OCI-LY1 (cell line): Measurements from ENCODE around the gene GATAD2A.
A peak's percentile ranks its signal among the peaks of the same experiment; 100 is the strongest.

ENCODE experiments used
- H2AFZ ChIP-seq: fragments of 200-600 bp; sonication (generic), shearing (Covaris generic); 2 replicates; pipeline ENCODE4 v1.6.0; 2014; ENCODE audit warnings: antibody characterized with exemption, mild to moderate bottlenecking, low read length
- H3F3A ChIP-seq: fragments of 200-600 bp; sonication (generic), shearing (Covaris generic); 2 replicates; pipeline ENCODE4 v1.6.0; 2014; ENCODE audit warnings: mild to moderate bottlenecking, antibody characterized with exemption, low read length, moderate library complexity; ENCODE audit not compliant: insufficient read depth
- H3K27ac ChIP-seq: fragments of 200-600 bp; sonication (generic); 2 replicates; pipeline ENCODE4 v1.5.1; 2014; ENCODE audit warnings: low read length, mixed run types, mild to moderate bottlenecking, low read depth; ENCODE audit not compliant: poor library complexity, severe bottlenecking
- H3K27me3 ChIP-seq: fragments of 200-600 bp; sonication (generic); 2 replicates; pipeline ENCODE4 v1.6.0; 2014; ENCODE audit warnings: antibody characterized with exemption, mild to moderate bottlenecking, low read length, moderate library complexity; ENCODE audit not compliant: insufficient read depth
- H3K36me3 ChIP-seq: fragments of 200-600 bp; sonication (generic); 2 replicates; pipeline ENCODE4 v1.6.1; 2014; ENCODE audit warnings: mild to moderate bottlenecking, antibody characterized with exemption, low read length, moderate library complexity, mixed read lengths; ENCODE audit not compliant: insufficient read depth
- H3K4me1 ChIP-seq: fragments of 200-600 bp; sonication (generic); 2 replicates; pipeline ENCODE4 v1.5.1; 2014; ENCODE audit warnings: mild to moderate bottlenecking, low read length, moderate library complexity; ENCODE audit not compliant: insufficient read depth, severe bottlenecking
- H3K4me2 ChIP-seq: fragments of 200-600 bp; sonication (generic), shearing (Covaris generic); 2 replicates; pipeline ENCODE4 v1.6.1; 2014; ENCODE audit warnings: low read length
- H3K4me3 ChIP-seq: fragments of 200-600 bp; sonication (generic); 2 replicates; pipeline ENCODE4 v1.5.1; 2014; ENCODE audit warnings: low read length, low read depth, mild to moderate bottlenecking, mixed read lengths; ENCODE audit not compliant: poor library complexity, severe bottlenecking
- H3K79me2 ChIP-seq: fragments of 200-600 bp; shearing (Covaris generic); 2 replicates; pipeline ENCODE4 v1.6.1; 2016; ENCODE audit warnings: mixed run types, low read length, mixed read lengths; ENCODE audit not compliant: insufficient read depth
- H3K9ac ChIP-seq: fragments of 200-600 bp; sonication (generic), shearing (Covaris generic); 2 replicates; pipeline ENCODE4 v1.6.1; 2014; ENCODE audit warnings: mild to moderate bottlenecking, low read length, mixed read lengths
- H3K9me2 ChIP-seq: fragments of 200-600 bp; sonication (generic), shearing (Covaris generic); 2 replicates; pipeline ENCODE4 v1.6.1; 2014; ENCODE audit warnings: low read depth, mild to moderate bottlenecking, low read length, mixed read lengths
- H3K9me3 ChIP-seq: fragments of 200-600 bp; shearing (Covaris generic); 2 replicates; pipeline ENCODE4 v1.6.1; 2014; ENCODE audit warnings: low read length, mixed read lengths
- H4K20me1 ChIP-seq: fragments of 200-600 bp; sonication (generic), shearing (Covaris generic); 2 replicates; pipeline ENCODE4 v1.6.0; 2016; ENCODE audit warnings: mild to moderate bottlenecking, low read length; ENCODE audit not compliant: insufficient read depth
- EZH2 ChIP-seq: fragments of 200-600 bp; sonication (generic), shearing (Covaris generic); IDR thresholded peaks from 2 replicates; pipeline ENCODE4 v1.8.0; 2017; ENCODE audit warnings: borderline replicate concordance, mixed run types, mild to moderate bottlenecking, antibody characterized with exemption, low read length, moderate library complexity, mixed read lengths
- TF ChIP-seq, protein P1 (sequence below): fragments of 200-600 bp; sonication (generic), shearing (Covaris generic); IDR thresholded peaks from 2 replicates; pipeline ENCODE4 v1.5.1; 2017; ENCODE audit warnings: mild to moderate bottlenecking, antibody characterized with exemption, low read length, moderate library complexity, mixed read lengths

The GATAD2A gene

DNA sequence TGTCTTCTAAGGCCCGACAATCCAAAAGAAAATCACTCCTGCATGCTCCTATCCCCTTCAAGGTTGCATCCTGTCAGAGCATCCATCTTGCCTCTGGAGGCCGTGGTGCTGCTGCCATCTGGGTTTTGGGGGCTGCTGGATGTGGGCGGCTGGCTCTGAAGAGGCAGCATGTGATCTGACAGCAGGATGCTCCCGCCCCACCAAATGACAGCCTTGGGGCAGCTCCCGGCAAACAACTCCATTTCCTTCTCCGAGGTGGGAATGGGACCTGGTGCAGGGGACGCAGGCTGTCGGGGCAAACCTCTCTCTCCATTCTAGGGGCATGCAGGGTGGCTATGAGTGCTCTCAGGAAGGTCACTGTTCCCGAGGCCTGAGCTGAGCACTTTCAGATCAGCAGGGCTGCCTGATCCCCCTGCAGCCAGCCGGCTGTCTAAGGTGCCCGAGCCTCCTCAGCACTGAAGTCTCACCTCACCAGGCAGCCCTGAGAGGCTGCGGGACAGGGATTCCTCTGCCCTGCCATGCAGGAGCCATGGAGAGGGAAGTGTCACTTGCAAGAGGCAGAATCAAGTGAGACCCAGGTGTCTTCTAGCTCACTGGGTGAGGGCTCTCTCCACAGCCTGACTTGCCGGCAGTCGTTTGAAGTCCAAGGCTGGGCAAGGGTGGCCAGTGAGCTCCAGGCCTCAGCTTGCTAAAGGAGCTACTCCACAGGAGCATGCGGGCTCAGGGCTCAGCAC is 81.0 kb downstream of the GATAD2A start:
- no peaks in the 10 kb centered on the region for H4K20me1 ChIP-seq
- H3K36me3 ChIP-seq, result peaks cover 25% of the 10 kb centered on the region; the same call in 1 of the 2 replicates
- peak overlapping the region; percentile 98 for H3K27ac ChIP-seq

DNA sequence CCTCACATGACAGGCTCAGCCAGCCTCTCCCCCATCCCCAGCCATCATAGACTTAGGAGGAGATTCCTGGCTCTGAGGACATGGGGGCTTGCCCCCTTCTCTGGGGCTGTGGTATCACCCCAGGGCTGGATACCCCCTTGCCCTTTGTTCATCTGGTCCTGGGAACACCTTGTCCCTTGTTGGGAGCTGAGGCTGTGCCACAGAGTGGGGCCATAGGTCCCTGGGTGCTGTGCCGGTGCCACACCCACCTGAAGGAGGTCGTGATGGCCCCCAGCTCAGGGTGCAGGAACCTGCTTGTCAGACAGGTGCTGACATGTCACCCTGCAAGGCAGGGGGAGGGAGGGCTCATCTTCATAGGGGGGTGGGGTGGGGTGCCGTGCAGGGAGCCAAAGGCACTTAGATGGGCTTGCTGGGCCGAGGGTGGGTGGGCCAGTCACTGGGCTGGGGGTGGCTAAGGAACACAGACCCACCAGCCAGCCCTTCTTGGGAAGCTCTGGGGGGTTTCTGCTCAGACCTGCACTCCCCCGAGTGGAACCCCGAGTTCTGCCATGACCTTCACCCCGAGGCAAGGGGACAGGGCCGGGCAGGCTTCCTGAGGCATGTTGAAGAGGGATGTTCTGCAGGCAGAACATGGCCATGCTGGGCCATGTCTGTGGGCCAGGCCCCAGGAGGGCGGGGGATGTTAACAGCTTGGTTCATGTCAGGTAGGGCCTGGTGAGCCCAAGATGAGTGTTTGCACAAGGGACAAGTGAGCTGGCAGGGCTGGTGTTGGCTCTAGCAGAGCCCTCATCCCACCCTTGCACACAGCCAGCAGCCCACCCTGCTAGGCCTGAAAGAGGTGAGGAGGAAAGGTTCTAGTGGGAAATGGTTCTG is 81.8 kb downstream of the GATAD2A start:
- Histone ChIP-seq H3K4me1 (peaks cover 64% of the 10 kb centered on the region), H3K9ac (peak overlapping the region; percentile 66; the same call in 1 of the 2 replicates), H3K9me3 (no peaks in the 10 kb centered on the region), H3K4me2 (peak overlapping the region; percentile 52; the same call in 1 of the 2 replicates), H3K27ac (peak overlapping the region; percentile 98), H2AFZ (no peak overlapping the region), H3K4me3 (peak overlapping the region; percentile 39), H3K79me2 (peaks cover 6% of the 10 kb centered on the region; the same call in 1 of the 2 replicates), H4K20me1 (no peaks in the 10 kb centered on the region), H3K9me2 (no peaks in the 10 kb centered on the region), H3F3A (0 out of 2 replicates have a peak, but pooled peaks cover 8% of the 10 kb centered on the region), H3K36me3 (peaks cover 29% of the 10 kb centered on the region; the same call in 1 of the 2 replicates), H3K27me3 (no peaks in the 10 kb centered on the region)
- TF ChIP-seq EZH2, result no peak
- TF ChIP-seq, protein P1, sequence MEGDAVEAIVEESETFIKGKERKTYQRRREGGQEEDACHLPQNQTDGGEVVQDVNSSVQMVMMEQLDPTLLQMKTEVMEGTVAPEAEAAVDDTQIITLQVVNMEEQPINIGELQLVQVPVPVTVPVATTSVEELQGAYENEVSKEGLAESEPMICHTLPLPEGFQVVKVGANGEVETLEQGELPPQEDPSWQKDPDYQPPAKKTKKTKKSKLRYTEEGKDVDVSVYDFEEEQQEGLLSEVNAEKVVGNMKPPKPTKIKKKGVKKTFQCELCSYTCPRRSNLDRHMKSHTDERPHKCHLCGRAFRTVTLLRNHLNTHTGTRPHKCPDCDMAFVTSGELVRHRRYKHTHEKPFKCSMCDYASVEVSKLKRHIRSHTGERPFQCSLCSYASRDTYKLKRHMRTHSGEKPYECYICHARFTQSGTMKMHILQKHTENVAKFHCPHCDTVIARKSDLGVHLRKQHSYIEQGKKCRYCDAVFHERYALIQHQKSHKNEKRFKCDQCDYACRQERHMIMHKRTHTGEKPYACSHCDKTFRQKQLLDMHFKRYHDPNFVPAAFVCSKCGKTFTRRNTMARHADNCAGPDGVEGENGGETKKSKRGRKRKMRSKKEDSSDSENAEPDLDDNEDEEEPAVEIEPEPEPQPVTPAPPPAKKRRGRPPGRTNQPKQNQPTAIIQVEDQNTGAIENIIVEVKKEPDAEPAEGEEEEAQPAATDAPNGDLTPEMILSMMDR, result no peak

More for the DNA sequence above, 81.0 kb downstream of the GATAD2A start:
- Histone ChIP-seq H3K9me3 (no peaks in the 10 kb centered on the region), H3K9ac (peak overlapping the region; percentile 13; the same call in 1 of the 2 replicates), H2AFZ (no peak overlapping the region), H3K79me2 (peaks cover 7% of the 10 kb centered on the region; the same call in 1 of the 2 replicates), H3K27me3 (no peaks in the 10 kb centered on the region), H3K4me2 (peak overlapping the region; percentile 8; the same call in 1 of the 2 replicates), H3K9me2 (no peaks in the 10 kb centered on the region), H3K4me1 (peaks cover 64% of the 10 kb centered on the region), H3F3A (0 out of 2 replicates have a peak, but pooled peaks cover 8% of the 10 kb centered on the region), H3K4me3 (no peak overlapping the region)
- TF ChIP-seq EZH2, result no peak
- TF ChIP-seq, protein P1, result no peak

DNA sequence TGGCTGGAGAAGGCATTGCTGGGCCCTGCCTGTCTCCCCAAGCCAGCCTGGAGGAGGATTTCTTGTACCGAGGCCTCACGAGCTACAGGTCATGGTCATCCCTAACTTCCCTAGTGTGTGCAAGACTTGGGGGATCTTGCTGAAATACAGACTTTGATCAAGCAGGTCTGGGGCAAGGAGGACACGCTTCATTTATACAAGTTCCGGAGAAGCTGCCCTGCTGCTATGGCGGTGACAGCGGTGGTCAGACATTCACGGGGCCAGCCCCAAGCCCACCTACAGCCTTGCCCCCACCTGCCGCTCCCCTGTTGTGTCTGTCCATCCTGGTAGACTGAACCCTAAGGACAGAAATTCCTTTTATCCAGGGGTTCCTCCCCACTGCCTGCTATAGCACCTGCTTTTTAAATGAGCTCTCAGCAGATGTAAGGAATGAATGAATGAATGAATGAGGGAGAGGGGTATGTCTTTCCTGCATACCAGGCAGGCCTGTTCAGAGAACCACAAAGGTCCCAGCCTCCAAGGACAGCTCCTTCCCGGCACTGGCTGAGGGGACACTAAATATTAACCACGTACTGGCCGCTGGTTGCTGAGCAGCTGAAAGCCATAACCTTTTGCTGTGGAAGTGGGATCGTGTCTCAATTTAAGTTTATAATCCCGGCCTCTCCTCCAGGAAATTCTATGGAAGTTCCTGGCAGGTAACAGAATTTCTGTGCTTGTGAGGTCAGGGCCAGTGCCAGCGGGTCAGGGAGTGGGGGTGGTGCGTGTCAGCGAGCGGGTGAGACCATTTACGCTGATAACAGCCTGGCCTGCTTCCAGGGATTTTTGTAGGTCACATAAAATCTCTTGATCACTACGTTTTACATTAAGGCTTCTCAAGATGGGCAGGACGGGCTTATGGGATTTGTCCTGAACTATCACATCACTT is 82.7 kb downstream of the GATAD2A start:
- no peaks in the 10 kb centered on the region for H3K9me2 ChIP-seq
- H3K4me2 ChIP-seq, result peak overlapping the region; percentile 52
- no peaks in the 10 kb centered on the region for H3K27me3 ChIP-seq
- H2AFZ ChIP-seq, result no peak overlapping the region
- peaks cover 64% of the 10 kb centered on the region for H3K4me1 ChIP-seq
- H3K4me3 ChIP-seq, result peak overlapping the region; percentile 39
- no peaks in the 10 kb centered on the region for H4K20me1 ChIP-seq
- peak overlapping the region; percentile 98 for H3K27ac ChIP-seq
- peak overlapping the region; percentile 66 for H3K9ac ChIP-seq
- H3K9me3 ChIP-seq, result no peaks in the 10 kb centered on the region
- H3K36me3 ChIP-seq, result peaks cover 29% of the 10 kb centered on the region
- H3K79me2 ChIP-seq, result peaks cover 6% of the 10 kb centered on the region; the same call in 1 of the 2 replicates
- 0 out of 2 replicates have a peak, but pooled peaks cover 8% of the 10 kb centered on the region for H3F3A ChIP-seq
- TF ChIP-seq, protein P1, result no peak
- no peak for TF ChIP-seq EZH2
